Left forelimb (tissue), 1 donor: ENCODE measurements around the gene TAL1.

Experiments used
- DNase-seq: peaks from one replicate; pipeline ENCODE4 v3.0.0-alpha.2; 2018; ENCODE audit warnings: low spot score

The TAL1 gene

GRCh38 chr1:47229886-47230691 is 1.9 kb downstream of the TAL1 start:
- DNase-seq, result no peak

DNA sequence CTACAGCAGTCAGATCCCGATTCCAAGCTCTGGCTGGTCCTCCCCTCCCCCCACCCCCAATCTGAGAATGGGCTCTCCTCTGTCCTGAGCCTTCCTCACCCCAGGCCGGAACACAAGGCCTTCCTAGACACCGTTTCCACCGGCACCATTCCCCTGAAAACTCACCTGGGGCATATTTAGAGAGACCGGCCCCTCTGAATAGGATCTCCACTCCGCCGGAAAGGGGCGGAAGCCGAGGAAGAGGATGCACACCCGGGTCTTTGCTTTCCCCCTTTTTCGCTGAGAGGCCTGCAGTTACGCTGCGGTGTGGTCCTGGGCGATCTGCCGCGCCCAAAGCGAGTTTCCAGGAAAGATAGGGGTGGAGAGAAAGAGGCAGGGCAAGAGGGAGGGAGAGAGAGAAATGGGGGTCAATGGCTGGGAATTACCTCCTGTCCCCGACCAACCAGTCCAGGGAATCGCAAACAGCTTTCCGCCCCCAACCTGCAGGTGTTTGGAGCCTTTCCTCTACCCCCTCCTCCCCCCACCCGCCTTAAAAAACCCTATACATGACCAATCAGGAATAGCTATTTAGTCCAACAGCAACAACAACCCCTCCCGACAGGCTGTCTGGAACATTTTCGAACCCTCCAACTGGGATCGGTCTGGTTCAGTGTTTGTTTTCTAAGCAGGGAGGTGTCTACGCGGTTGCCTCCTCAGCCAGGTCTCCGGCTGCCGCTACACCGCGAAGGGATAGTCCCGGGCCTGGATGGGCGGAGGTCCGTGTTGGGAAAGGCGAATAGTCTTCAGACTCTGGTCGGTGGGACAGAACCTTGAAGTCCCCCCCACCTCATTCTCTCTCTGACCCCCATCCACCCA is 2.8 kb downstream of the TAL1 start:
- DNase-seq, result peak; percentile 65

DNA sequence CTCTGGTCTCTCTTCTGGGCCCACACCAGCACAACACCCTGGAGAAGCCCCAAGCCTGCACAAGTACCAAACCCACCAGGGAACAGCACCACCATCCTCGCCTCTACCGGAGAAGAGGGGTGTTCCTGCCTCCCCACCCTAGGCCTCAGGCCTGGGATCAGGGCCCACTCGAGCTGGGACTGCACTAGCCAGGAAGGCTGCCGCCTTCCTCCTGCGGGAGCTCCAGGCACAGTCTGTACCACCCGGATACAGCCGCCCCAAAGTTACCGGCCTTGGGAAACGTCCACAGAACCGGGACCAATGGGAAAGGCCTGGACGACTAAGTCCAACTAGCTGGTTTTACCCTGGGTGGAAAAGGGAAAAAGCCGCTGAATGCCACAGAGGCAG is 3.4 kb downstream of the TAL1 start:
- no peak for DNase-seq

GRCh38 chr1:47227341-47228232 is 4.4 kb downstream of the TAL1 start:
- peak; percentile 42 for DNase-seq

DNA sequence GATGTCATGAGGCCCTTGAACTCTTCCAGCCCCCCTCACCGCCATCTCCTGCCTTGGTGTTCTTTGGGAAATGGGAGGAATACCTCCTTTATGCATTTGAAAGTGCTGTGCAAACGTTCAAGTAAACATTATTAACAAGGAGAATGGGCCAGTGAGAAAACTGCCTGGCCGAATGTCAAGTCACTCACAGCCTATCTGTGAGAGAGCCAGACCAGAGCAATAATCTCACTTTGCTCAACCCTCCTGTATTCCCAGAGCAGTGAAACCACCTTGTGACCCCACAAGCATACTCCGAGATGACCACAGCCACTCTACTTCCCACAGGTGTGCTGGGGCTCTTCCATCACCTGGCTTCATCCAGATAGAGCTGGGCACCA is 5.2 kb downstream of the TAL1 start:
- no peak for DNase-seq

GRCh38 chr1:47226121-47226838 is 5.7 kb downstream of the TAL1 start:
- peak; percentile 58 for DNase-seq

- peak; percentile 57 for DNase-seq
Observed at GRCh38 chr1:47225430-47226100, 6.5 kb downstream of the TAL1 start.

DNA sequence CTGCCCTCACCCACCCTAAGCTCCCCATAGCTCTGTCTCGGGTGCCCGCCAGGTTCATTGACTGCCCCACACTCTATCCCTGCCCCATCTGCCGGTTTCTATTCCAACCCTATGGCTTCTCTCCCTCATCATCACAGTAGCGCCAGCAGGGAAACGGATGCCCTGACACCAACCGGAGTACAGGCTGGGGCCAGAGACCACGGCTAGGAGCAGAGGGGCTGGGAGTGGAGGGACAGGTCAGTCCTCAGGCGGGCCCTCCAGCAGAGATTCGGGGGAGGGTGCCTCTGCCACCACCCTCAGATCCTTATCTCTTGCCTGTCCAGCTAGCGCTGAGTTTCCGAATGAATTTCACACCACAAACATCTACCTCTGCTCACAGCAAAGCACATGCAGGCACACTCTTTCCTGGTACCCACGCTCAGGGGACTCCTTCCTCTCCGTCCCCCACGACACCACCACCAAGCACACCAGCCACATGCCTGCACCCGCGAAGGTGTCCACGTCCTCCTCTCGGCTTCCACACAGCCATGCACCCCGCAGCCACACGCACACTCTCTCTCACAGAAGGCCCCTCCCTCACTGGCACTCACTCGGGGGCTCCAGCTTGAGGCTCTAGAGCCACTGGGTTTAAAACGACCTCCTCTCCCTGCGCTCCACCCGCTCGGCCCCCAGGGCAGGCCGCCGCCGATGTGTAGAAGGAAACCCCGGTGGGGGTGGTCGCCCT is 7.2 kb downstream of the TAL1 start:
- peak; percentile 64 for DNase-seq

GRCh38 chr1:47223921-47224675 is 7.9 kb downstream of the TAL1 start:
- DNase-seq, result no peak

DNA sequence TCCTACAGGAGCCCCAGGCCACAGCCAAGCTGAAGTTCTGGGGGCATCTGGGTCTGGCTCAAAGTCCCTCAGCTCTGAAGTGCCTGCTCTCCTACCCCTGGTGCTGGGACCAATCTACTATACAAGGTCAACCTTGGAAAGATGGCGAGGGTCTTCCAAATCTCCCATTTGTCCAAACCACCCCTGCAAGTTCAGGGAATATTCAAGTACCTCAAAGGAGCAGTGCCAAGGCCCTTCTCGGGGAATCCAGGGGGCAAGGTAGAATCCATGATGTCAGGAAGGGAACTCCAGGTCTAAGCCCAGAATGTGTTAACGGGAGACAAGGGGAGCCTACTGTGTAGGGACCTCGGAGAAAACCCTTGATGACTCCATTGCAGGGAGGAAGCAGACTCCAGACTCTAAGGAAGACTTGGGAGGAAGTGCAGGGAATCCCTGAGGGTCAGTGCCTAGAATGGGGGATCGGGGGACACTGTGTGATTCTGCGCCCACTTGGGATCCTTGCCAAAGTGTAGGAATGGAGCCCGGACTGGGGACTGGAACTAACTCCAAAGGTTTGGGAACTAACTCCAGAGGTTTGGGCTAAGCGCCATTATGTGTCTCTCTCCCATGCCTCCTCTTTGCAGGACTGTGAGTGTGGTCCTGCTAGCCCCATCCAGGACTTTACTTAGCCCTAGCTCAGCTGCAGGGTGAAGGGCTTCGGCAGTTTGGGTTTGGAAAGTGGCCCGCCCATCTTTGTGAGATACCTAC is 8.7 kb downstream of the TAL1 start:
- no peak for DNase-seq

DNA sequence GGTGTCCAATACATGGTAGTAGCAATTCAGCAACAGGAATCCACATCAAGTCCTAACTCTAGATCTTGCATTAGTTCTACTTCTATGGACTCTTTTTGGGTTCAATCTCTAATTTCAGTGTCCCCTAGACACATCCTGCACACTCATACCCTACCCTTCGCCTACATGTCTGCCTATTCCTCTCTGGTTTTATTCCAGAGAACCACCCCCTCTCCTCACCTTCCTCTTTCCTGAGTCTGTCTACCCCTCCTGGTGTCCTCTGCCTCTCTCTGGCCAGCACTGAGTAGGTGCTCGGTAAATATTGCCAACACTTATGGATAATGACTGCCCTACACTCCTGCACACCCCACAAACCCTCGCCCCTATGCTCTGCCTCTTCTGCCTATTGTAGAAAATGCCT is 9.5 kb downstream of the TAL1 start:
- no peak for DNase-seq

DNA sequence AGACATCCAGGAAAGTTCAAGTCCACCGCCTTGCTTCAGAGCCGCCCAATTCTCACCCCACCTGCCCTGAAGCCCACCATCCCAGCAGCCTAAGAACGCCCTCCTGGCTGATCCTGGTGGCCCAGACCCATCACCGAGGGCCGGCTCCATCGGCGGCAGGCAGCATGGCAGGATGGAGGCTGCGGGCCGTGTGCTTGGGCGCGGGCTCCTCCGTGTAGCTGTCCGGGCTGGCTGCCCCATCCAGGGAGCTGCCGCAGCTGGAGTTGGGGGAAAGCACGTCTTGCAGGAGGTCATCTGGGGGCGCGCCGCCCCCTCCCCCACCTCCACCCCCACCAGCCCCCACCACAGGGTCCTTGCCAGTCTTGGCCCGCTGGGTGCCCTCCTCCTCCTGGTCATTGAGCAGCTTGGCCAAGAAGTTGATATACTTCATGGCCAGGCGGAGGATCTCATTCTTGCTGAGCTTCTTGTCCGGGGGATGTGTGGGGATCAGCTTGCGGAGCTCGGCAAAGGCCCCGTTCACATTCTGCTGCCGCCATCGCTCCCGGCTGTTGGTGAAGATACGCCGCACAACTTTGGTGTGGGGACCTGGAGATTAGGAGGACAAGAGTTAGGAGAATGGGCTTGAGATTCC is 12.3 kb downstream of the TAL1 start:
- no peak for DNase-seq

DNA sequence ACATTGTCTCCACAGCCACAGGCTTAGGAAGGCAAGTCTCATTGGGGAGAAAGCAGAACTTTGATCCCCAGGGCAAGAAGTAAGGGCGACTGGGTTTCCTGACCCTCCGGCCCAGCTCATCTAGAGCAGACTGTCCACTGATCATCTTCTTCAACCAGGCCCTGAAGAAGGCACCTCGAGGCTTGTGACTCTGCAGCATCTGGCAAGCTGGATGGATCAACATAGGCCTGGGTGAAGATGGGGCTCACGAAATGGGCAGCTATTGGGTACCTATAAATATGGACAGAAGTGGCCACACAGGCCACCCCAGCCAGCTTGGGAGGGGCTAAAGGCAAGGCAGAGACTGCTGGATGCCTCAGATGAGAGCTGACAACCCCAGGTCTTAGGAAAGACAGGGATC is 13.0 kb downstream of the TAL1 start:
- no peak for DNase-seq

DNA sequence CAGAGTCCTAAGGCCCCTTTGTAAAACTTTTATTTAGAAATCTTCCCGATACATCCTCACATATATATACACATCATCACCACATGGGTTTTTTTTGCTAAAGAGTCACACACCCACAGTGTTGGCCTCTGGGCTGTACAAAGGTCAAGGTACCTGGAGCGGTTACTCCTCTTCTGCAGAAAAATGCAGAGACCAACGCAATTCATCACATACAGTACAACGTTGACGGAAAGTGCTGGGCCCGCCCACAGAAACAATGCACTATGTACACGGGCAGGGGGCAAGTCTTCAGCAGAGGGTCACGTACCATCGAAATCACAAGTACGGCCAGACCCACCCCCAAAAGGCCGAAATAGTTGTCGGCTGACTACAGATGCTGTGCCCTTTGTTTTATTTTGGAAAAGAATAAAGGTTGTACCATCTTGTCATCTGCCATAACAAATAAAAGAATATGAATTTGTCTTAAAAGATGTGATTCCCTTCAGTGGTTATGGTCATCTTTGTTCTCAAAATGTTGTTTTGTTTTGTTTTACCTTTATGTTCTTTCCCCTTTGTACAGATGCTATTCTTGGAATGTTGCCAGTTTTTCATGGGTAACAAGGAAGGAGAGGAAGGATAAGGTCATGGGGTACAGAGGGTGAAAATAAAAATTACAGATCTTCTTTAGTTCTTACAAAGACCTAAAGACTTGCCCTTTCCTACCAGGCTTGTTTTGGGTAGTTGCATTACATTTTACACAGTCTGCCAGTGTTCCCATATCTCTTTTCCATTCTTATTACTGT is 15.6 kb downstream of the TAL1 start:
- DNase-seq, result no peak

DNA sequence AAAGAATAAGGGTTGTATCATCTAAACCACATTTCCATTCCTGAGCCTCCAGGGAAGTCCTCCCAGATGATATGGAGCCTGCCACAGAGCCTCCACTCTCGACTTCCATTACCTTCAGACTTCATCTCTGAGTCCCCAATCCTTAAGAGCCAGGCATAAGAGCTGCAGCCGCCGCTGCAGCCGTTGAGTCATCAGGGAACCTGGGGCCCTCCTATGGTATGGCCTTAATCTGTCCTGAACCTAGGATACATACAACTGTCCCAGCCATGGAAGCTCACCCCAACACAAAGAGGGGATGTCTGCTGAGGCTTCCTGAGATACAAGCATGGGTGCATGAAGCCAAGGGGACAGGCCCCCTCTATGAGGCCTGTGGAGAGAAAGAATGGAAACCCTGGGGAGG is 16.3 kb downstream of the TAL1 start:
- DNase-seq, result no peak

GRCh38 chr1:47214549-47214948 is 17.5 kb downstream of the TAL1 start:
- DNase-seq, result no peak

DNA sequence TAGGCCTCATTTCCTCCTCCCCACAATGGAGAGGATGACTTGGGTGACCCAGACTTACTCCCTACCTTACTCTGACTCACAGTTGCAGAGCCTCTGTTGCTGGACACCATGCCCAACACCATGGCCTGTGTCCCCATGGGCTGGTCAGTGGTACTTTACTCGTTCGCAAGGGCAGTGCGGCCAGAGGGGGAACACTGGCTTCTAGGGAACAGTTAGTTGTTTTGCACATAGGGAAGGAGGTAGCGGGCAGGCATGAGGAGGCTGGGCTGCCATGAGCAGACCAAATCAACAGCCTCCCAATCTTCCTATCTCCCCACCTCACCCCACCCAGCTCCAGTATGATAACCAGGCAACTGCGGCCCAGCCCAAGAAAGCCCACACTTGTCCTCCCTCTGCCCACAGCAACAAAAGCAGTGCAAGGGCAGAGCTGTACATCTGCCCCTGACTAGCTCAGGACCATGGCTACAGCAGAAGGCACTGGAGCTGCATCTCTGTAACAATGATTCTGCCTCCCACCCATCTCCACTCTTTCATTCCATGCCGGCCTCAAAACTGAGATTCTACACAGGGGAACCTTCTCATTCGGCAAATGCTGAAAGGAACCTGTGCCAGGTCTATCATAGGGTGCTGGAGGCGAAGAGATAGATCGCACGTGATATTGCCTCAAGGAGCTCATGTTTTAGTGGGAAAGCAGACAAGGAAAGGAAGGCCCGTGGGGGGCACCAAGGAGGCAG is 18.6 kb downstream of the TAL1 start:
- DNase-seq, result no peak
